Fibroblast of upper back skin (primary cell): Measurements from ENCODE around the gene PDZRN3.

ENCODE experiments used
- DNase-seq: peaks from one replicate; pipeline ENCODE4 v3.0.0-alpha.2; 2013

The PDZRN3 gene

GRCh38 chr3:73409138-73409763 lies 215.5 kb downstream of the PDZRN3 start:
- DNase-seq, result peak; percentile 95

DNA sequence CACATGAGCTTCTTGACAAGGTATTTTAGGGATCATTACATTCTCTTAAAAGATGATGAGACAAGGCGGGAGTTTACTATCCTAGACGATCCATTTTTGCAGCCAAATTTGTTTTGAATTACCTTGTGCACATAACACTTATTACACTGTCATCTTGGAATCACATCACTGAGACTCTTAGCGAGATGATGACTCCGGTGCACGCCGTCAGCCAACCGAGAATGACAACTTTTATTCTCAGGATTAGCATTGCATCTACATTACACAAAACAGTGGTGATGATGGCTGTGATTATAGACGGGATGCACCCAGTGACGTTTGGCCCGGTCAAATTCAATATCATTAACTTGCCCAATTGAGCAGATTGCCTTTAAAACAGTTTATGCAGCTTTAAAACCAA lies 216.1 kb downstream of the PDZRN3 start:
- no peak for DNase-seq

DNA sequence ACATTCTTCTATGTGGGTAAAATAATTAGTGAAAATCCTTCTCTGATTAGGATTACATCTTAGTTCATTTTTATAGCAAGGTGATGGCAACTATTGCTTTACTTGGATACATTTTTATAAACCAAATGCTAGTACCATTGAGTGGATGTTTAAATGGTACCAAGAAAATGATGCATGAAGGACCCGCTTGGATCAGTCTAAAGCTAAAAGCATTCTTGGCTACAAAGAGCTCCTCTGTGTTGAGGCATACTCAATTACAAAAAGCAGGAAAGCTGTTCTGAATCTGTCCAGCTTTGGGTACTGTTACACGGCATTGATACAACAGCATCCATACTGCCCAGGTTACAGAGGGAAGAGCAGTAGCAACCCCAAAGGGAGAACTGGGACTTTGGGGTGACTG lies 217.2 kb downstream of the PDZRN3 start:
- DNase-seq, result no peak

DNA sequence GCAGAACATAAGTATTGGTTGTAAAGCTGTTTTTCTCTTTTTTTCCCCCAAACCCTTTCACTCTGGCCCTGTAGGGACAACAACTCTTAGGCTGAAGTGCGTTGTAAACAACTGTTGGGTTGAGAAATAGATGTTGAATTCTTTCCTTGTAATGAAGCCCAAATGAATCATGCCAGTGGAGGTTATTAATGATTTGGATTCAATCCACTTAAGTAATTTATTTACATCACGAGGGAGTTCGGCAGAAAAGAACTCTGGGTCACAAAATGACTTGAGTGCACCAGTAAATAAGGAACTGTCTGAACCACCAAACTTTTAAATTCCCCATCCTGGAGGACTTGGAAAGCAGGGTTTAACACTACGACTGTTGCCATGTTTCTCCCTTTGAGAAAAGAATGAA lies 218.9 kb downstream of the PDZRN3 start:
- DNase-seq, result no peak

DNA sequence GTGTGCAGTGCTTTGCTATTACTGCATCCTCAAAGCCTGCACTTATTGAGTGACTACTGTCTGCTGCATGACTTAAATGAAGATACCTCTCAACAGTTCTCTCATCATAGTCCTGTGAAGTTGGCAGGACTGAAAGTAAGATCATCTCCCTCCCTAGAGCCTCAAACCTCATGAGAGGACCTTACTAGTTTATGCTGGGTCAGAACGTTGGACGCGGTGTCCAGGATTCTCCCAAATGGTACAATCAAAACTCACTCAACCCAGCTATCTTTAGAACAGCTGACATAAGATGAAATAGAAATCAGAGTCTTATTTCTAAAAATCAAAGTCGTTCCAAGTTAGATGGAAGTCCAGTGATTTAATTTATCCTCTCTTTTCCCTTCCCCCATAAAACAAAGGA lies 219.7 kb downstream of the PDZRN3 start:
- no peak for DNase-seq

DNA sequence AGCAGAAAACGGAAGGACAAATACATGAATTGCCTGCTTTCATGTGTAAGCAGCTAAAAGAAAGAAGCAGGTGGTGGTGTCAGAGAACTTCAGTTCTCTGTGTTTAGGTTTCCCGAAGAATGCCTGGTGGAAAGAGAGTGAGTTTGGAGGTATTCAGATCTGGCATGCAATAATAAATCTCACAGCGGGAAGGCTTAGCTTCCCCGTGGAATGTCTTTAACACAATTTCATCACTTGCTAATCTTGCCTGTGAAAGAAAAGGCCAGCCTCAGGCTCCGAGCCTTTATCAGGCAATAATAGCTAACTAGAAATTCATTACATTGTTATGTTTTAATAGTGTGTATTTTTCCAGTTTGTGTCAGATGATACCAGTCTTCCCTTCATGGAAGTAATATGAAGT lies 220.3 kb downstream of the PDZRN3 start:
- DNase-seq, result peak; percentile 47

- no peak for DNase-seq
Measured at GRCh38 chr3:73403444-73403843, 221.3 kb downstream of the PDZRN3 start.

DNA sequence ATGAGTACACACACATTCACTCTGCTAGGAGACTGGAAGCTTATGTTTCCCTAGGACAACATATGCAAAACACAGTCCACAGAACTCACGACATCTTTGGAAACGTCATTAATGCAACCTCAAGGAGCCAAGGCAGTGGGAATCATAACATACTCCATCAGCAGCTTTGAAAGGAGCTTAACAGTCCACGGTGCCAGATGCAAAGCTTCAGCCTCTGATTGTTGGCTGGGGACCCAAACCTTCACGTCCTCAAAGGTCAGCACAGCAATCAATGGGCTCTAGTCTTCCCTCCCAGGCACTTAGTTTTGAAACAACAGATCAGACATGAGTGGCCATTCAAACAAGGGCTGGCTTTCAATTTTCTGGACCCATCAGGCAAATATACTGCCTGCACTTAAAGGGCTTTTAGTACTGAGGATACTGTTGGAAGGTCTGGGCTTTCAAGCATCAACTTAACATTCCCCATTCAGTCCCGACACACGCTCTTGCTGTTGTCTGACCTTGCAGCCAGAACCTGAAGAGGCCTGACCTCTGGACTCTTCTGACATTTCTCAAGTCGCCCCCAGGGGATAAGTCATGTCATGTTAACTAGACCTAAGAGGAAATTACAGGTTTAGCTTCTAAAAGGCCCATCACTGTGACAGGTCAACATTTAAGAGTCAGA lies 223.0 kb downstream of the PDZRN3 start:
- no peak for DNase-seq

- no peak for DNase-seq
Measured at GRCh38 chr3:73401059-73401458, 223.7 kb downstream of the PDZRN3 start.

- DNase-seq, result no peak
Measured at GRCh38 chr3:73399666-73400253, 225.0 kb downstream of the PDZRN3 start.

DNA sequence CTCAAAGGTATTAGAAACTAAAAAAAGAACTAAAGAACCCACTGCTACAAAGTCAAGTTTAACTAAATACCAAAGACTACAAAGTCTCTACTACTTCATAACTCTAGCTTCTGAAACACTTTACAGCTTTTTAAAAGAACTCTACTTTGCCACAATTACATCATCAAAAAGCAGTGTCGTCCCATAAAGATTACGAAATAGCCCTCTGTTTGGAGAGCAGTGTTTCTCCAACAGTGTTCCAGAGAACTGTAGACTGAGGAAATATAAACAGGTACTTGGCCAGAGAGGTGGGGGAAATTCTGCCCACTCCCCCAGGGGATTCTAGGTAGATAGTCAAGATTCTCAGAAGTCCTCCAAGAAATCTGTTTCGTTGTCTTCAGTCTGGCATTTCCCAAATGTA lies 225.6 kb downstream of the PDZRN3 start:
- no peak for DNase-seq

- DNase-seq, result no peak
Measured at GRCh38 chr3:73398084-73398483, 226.7 kb downstream of the PDZRN3 start.

- no peak for DNase-seq
Measured at GRCh38 chr3:73394240-73394639, 230.5 kb downstream of the PDZRN3 start.

GRCh38 chr3:73393005-73393404 lies 231.7 kb downstream of the PDZRN3 start:
- no peak for DNase-seq

GRCh38 chr3:73391984-73392383 lies 232.8 kb downstream of the PDZRN3 start:
- no peak for DNase-seq

- no peak for DNase-seq
Measured at GRCh38 chr3:73389928-73390327, 234.8 kb downstream of the PDZRN3 start.

- no peak for DNase-seq
Measured at GRCh38 chr3:73389117-73389813, 235.5 kb downstream of the PDZRN3 start.

GRCh38 chr3:73385568-73385967 lies 239.2 kb downstream of the PDZRN3 start:
- DNase-seq, result no peak

- no peak for DNase-seq
Measured at GRCh38 chr3:73384091-73384906, 240.4 kb downstream of the PDZRN3 start.

GRCh38 chr3:73383470-73384049 lies 241.2 kb downstream of the PDZRN3 start:
- no peak for DNase-seq

GRCh38 chr3:73381551-73381950 lies 243.2 kb downstream of the PDZRN3 start:
- DNase-seq, result no peak

DNA sequence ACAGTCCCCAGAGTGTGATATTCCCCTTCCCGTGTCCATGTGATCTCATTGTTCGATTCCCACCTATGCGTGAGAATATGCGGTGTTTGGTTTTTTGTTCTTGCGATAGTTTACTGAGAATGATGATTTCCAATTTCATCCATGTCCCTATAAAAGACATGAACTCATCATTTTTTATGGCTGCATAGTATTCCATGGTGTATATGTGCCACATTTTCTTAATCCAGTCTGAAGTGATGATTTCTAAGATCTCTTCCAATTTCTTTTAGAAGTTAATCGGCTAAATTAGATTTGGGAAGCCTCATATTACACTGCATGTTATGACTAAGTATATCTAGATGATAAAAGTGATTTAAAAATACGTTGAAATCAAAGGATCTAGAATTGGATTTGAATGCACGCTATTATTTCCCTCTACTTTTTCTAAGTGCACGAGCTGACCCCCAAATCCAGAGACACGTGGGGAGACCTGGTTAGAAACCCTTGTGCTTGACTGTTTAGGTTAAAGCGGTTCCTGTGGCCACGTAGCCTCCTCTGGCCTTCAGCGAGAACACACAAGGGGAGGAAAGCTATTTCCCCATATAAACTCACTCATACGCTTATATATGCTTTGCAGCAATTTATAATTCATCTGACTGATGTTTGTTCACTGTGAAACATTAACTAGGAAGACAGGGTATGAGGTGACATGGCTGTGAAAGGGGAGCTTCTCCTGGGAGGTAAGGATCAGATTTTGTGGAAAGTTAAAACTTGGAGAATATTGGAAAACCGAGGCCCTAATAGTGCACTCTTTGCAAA lies 243.8 kb downstream of the PDZRN3 start:
- DNase-seq, result no peak
